ENCODE data around the gene BUD31. TPM values are rescaled to one million over a fixed set of nuclear protein-coding genes. Genes with fewer than 3 reads are reported as not detected.

BUD31 gene
- total RNA-seq, 4 donors from 2014 or later = 55.5 to 89.0 (median 66.0) TPM

DNA sequence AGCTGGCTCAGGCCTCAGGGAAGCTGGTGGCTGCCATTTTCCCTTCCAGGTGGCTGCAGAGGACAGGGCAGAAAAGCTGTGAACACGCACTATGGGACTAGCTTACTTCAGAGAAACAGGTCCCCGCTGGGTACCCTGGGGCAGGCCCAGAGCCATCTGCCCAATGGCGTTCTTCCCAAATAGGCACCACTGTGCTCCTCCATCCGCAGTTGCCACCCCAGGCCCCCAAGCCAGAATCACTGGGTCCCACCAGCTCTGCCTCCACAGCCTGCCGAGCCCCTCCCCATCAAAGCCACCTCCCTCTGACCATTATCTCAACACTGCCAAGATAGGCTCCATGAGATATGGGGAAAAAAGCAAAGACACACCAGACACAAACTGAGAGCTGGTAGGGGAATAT lies 11.4 kb downstream of the BUD31 start:
- TF ChIP-seq, protein P1, sequence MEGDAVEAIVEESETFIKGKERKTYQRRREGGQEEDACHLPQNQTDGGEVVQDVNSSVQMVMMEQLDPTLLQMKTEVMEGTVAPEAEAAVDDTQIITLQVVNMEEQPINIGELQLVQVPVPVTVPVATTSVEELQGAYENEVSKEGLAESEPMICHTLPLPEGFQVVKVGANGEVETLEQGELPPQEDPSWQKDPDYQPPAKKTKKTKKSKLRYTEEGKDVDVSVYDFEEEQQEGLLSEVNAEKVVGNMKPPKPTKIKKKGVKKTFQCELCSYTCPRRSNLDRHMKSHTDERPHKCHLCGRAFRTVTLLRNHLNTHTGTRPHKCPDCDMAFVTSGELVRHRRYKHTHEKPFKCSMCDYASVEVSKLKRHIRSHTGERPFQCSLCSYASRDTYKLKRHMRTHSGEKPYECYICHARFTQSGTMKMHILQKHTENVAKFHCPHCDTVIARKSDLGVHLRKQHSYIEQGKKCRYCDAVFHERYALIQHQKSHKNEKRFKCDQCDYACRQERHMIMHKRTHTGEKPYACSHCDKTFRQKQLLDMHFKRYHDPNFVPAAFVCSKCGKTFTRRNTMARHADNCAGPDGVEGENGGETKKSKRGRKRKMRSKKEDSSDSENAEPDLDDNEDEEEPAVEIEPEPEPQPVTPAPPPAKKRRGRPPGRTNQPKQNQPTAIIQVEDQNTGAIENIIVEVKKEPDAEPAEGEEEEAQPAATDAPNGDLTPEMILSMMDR (IDR thresholded peaks at IDR 0.05; ENCODE audit: low read depth) = no peak

DNA sequence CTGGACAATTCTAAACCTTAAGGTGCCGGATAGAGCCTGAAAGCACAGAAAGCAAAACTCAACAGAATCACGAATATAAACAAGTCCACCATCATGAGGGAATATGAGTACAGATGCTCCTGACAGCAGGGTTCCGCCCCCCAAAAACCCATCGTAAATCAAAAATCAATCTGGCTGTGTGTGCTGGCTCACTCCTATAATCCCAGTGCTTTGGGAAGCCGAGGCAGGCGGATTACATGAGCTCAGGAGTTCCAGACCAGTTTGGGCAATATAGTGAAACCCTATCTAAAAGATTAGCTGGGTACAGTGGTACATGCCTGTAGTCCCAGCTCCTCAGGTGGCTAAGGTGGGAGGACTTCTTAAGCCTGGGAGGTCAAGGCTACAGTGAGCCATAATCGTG lies 12.2 kb downstream of the BUD31 start:
- TF ChIP-seq, protein P1 (IDR thresholded peaks at IDR 0.05; ENCODE audit: low read depth) = no peak

DNA sequence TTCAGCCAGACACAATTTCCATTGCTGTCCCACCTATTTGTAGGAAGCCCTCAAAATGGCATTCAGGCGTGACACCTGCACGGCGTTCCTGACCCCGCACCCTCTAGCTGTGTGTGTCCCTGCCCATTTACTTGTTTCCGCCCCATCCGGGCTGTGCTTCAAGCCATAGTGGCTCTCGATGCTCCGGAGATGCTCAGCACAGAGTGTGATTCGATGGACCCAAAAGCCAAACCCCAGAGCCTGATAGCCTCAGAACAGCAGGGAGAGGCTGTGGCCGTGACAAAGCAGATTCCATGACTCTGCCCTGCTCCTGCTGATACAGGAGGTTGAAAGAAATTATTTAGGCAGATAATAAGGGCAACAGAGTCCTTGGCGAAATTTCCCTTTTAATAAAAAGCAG lies 13.4 kb downstream of the BUD31 start:
- TF ChIP-seq, protein P1 (IDR thresholded peaks at IDR 0.05; ENCODE audit: low read depth) = no peak

DNA sequence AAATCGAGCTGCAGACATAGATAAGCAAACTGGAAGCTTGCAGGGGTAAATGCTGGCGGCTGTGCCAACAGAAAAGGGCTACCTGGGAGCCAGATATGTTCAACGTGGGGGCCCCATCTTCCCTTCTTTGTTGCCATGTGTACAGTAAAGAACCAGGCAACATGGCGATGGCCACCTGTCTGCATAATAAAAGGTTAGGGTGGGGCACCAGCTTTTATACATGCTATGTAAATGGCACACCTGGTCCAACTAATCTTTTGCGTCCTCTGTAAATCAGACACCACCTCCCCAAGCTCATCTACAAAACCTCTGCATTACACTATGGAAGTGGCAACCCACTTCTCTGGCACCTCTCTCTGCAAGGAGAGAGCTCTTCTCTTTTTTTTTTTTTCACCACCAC lies 13.9 kb downstream of the BUD31 start:
- TF ChIP-seq, protein P1 (IDR thresholded peaks at IDR 0.05; ENCODE audit: low read depth) = no peak

DNA sequence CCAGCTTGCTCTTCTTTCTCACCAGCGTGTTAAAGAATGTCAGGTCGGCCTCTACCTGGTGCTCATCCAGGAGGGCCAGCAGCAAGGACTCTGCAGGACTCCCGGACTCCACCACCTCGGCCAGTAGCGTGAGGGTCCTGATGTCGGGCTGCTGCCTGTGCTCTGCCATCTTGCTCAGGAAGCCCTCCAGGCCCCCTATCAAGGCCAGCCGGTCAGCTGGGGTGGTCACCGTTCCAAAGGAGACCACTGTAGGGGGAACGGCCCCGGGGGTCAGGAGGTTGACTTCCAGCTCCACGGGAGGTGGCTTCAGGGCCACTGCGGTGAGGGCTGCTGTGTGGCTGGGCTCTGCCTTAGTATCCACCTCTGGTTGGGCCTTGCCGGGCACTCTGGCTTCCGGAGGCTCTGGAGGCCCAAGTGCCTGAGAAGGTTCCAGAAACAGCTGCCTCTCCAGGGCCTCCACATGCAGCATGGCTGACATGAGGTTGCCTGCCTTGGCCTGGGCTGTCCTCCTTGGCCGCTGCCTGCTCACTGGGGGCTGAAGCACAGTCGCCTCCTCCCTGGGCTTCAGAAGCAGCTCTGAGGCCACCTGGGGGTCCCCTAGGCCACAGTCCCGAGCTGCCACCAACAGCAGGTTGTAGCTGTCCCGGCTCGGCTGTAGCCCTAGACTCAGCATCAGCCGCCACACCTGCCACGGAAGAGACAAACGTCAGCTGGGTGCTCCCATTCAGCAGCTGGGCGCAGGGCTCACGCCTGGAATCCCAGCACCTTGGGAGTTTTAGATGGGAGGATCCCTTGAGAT lies 16.4 kb downstream of the BUD31 start:
- TF ChIP-seq, protein P1 (IDR thresholded peaks at IDR 0.05; ENCODE audit: low read depth) = no peak

DNA sequence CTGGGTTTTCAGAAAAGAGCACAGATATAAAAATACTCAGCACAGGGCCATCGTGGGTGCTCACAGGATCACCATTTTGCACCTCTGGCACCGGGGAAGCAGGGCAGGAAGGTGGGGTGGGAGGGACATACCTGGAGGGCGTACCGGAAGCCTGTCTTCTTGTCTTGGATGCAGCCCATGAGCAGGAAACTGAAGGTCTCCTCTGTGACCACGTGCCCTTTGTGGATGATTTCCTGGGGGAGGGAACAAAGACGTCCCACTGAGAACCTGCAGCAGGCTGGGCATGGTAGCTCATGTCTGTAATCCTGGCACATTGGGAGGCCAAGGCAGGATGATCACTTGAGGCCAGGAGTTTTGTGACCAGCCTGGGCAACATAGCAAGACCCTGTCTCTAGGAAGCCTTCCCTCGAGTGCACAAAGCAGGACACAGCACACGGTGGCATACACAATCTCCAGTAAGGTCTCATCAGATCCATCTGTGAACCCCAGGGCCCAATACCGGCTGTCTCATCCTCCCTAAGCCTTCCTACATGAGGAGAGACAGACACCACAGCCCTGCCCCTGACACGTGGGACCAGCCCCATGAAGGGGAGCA lies 20.3 kb downstream of the BUD31 start:
- TF ChIP-seq, protein P1 (IDR thresholded peaks at IDR 0.05; ENCODE audit: low read depth) = no peak

DNA sequence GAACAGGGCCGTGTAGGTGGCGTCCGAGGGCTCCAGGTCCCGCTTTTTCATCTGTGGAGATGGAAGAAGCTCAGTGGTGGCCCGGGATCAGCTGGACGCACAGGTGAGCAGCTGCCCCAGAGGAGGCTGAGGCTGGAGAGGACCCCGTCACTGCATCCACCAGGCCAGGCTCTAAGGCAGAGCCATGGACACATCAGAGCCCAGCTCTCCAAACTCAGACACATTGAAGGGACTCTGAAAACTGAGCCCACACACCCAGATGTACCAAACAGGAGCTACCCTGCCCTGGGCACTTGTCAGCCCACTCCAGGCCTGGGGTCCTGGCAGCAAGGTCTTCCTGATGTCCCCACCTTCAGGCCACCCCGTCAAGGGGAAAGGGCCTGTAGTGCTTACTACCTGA lies 21.0 kb downstream of the BUD31 start:
- TF ChIP-seq, protein P1 (IDR thresholded peaks at IDR 0.05; ENCODE audit: low read depth) = no peak
